Breast epithelium (tissue), 3 donors: ENCODE results near the gene PIK3R6.

Experiments
- CTCF ChIP-seq, 3 donors: fragments of 450-650 bp; IDR thresholded peaks; one replicate each; pipeline ENCODE4 v1.5.1; 2016 to 2017; ENCODE audit warnings: antibody characterized with exemption in 3 of 3, mild to moderate bottlenecking in 3 of 3, moderate library complexity in 3 of 3
- POLR2A ChIP-seq: fragments of 450-650 bp; IDR thresholded peaks from one replicate; pipeline ENCODE4 v1.6.1; 2016; ENCODE audit warnings: antibody characterized with exemption, mild to moderate bottlenecking, moderate library complexity
- POLR2AphosphoS5 ChIP-seq, 3 donors: sonication (generic); formaldehyde crosslinking; IDR thresholded peaks; one replicate each; pipeline ENCODE4 v1.6.1; 2017; ENCODE audit warnings: antibody characterized with exemption in 3 of 3

- no peak for TF ChIP-seq POLR2A
- no peak for TF ChIP-seq CTCF (IDR thresholded peaks at IDR 0.05)
- no peak for TF ChIP-seq POLR2AphosphoS5 (IDR thresholded peaks at IDR 0.05)
Observed at GRCh38 chr17:8829036-8829941, 38.2 kb downstream of the PIK3R6 start.
